ENCODE measurements around the gene SAG. TPM values are rescaled to one million over a fixed set of nuclear protein-coding genes. Genes with fewer than 3 reads are reported as not detected.

SAG gene
- total RNA-seq, 4 donors from 2014 or later: not detected

DNA sequence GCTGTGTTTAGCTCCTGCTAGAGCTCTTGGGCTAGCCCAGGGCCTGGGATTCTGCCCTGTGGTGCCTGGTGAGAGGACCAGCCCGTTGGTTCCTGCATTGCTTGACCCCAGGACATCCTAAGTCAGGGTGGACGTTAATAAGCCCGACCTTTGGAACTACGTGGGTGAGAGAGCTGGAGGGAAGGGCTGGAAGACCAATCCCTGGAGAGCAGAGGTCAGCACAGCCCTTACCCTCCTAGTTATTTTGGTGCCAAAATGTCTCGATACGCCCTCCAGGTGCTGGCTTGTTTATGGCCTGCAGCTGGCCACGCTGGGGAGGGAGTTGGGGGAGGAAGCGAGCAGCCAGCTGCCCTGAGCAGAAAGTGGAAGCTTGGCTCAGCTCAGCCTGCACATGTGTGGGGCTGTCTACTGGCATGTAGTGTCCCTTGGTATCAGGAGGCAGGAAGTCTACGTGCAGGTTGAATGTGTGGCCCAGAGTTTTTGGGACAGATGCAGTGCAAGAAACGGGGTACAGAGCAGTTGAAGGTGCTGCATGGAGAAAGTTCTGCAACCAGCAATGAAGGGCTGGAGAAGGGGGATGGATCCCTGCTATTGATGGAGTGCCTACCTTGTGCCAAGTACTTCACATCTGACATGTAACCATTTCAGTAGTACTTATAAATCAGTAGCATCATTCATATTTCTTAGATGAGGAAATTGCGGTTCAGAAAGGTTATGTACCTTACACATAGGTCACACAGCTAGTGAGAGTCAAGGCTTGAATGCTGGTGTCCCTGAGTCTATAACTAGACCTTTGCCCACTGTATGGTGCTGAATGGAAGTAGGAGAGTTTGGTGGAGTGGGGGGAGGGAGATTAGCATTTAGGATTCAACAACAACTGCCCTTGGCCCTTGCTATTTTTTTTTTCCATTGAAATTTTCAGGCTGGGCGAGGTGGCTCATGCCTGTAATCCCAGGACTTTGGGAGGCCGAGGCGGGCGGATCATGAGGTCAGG is 41.7 kb downstream of the SAG start:
- in situ Hi-C loops (cut with MboI; ENCODE audit: low pct_ligation_motif_present in 1 of 4, low pct_unique_long_range_greater_than_20kb in 1 of 4, low sequenced_read_pairs in 3 of 4): no loop called here
- Histone ChIP-seq H3K27ac (peak overlapping the region; percentile 56 to 78 (median 70)), H3K27me3 (no peaks in the 10 kb centered on the region), H3K4me3 (no peak overlapping the region), H3K36me3 (no peaks in the 10 kb centered on the region), H3K4me1 (peaks cover 7 to 47% (median 43%) of the 10 kb centered on the region in 4 donors), H3K9me3 (no peaks in the 10 kb centered on the region)
- 39 to 77% methylated on average over 4 to 15 of the region's 15 CpGs for WGBS, 2 donors (ENCODE audit: low coverage in 1 of 2)
- DNase-seq: peak; percentile 82
- intact Hi-C loops (cut with DNase I; ENCODE audit: low total_unique reads): no loop called here
- TF ChIP-seq, protein P1, sequence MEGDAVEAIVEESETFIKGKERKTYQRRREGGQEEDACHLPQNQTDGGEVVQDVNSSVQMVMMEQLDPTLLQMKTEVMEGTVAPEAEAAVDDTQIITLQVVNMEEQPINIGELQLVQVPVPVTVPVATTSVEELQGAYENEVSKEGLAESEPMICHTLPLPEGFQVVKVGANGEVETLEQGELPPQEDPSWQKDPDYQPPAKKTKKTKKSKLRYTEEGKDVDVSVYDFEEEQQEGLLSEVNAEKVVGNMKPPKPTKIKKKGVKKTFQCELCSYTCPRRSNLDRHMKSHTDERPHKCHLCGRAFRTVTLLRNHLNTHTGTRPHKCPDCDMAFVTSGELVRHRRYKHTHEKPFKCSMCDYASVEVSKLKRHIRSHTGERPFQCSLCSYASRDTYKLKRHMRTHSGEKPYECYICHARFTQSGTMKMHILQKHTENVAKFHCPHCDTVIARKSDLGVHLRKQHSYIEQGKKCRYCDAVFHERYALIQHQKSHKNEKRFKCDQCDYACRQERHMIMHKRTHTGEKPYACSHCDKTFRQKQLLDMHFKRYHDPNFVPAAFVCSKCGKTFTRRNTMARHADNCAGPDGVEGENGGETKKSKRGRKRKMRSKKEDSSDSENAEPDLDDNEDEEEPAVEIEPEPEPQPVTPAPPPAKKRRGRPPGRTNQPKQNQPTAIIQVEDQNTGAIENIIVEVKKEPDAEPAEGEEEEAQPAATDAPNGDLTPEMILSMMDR (IDR thresholded peaks at IDR 0.05): no peak
- TF ChIP-seq EP300 (IDR thresholded peaks at IDR 0.05; ENCODE audit: low read depth) (no peak), POLR2A (IDR thresholded peaks at IDR 0.05) (no peak), POLR2AphosphoS5 (IDR thresholded peaks at IDR 0.05) (peak; percentile 46 to 87 (median 82))

DNA sequence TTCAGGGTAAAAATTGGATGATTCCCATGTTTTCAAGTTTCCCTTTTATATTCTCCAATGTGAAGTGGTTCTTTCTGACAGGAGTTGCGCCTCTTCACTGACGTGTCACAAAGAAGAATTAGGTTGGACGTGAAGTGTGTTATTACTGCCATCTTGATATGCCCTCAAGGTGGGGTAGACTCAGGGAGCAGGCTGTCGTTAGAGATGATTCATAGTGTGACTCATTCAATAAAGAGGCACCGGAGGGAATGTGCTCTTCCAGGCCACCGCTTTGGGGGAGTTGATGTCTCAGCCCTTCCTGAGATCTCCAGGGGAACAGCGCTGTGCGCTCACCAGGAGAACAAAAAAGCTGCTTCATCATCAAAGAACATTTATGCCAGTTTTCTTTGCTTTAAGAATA is 43.1 kb downstream of the SAG start:
- H3K9me3 ChIP-seq: no peaks in the 10 kb centered on the region
- no peaks in the 10 kb centered on the region for H3K36me3 ChIP-seq
- WGBS, 2 donors (ENCODE audit: low coverage in 1 of 2): 44 to 55% methylated on average over 5 to 8 of the region's 8 CpGs
- DNase-seq: peak; percentile 27
- TF ChIP-seq, protein P1 (IDR thresholded peaks at IDR 0.05): peak in 2 of 5 experiments; percentile 26 to 46
- peak in 2 of 3 donors; percentile 50 to 56 for TF ChIP-seq POLR2AphosphoS5 (IDR thresholded peaks at IDR 0.05)
- no peak for TF ChIP-seq POLR2A (IDR thresholded peaks at IDR 0.05)
- TF ChIP-seq EP300 (IDR thresholded peaks at IDR 0.05; ENCODE audit: low read depth): no peak
- H3K4me3 ChIP-seq: no peak overlapping the region
- in situ Hi-C loops (cut with MboI; ENCODE audit: low pct_ligation_motif_present in 1 of 4, low pct_unique_long_range_greater_than_20kb in 1 of 4, low sequenced_read_pairs in 3 of 4): no loop called here
- H3K27me3 ChIP-seq: no peaks in the 10 kb centered on the region
- intact Hi-C loops (cut with DNase I; ENCODE audit: low total_unique reads): loop anchor here (5.0 kb wide), 1 partner anchor 92 kb away; no protein-coding TSS in a partner anchor
- H3K27ac ChIP-seq: peak overlapping the region; percentile 56 to 78 (median 70)
- H3K4me1 ChIP-seq: peaks cover 7 to 53% (median 48%) of the 10 kb centered on the region in 4 donors

DNA sequence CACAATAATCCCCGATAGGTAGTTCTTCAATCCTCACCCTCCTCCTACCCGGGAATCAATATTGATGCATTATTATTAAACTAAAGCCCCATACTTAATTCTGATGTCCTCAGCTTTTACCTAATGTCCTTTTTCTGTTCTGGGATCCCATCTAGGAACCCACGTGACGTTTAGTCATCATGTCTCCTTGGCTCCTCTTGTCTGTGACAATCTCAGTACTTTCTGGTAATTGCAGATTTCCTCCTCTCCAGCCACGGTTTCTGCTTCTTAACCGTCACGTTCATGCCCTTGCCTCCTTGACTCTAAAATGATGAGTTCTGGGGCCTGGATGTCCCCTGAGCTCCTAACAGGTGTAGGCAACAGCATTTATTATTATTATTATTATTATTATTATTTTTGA is 43.8 kb downstream of the SAG start:
- H3K27ac ChIP-seq: peak overlapping the region in 1 of 4 donors; percentile 31
- DNase-seq: peak; percentile 2
- 81 to 84% methylated on average over 7 of the region's 7 CpGs for WGBS, 2 donors (ENCODE audit: low coverage in 1 of 2)
- TF ChIP-seq POLR2A (IDR thresholded peaks at IDR 0.05) (no peak), EP300 (IDR thresholded peaks at IDR 0.05; ENCODE audit: low read depth) (no peak), POLR2AphosphoS5 (IDR thresholded peaks at IDR 0.05) (no peak)
- TF ChIP-seq, protein P1 (IDR thresholded peaks at IDR 0.05): no peak
- H3K36me3 ChIP-seq: no peaks in the 10 kb centered on the region
- H3K9me3 ChIP-seq: no peaks in the 10 kb centered on the region
- in situ Hi-C loops (cut with MboI; ENCODE audit: low pct_ligation_motif_present in 1 of 4, low pct_unique_long_range_greater_than_20kb in 1 of 4, low sequenced_read_pairs in 3 of 4): no loop called here
- H3K4me3 ChIP-seq: no peak overlapping the region
- intact Hi-C loops (cut with DNase I; ENCODE audit: low total_unique reads): loop anchor here (5.0 kb wide), 1 partner anchor 91 kb away; no protein-coding TSS in a partner anchor
- H3K27me3 ChIP-seq: no peaks in the 10 kb centered on the region
- H3K4me1 ChIP-seq: peaks cover 7 to 60% (median 52%) of the 10 kb centered on the region in 4 donors

DNA sequence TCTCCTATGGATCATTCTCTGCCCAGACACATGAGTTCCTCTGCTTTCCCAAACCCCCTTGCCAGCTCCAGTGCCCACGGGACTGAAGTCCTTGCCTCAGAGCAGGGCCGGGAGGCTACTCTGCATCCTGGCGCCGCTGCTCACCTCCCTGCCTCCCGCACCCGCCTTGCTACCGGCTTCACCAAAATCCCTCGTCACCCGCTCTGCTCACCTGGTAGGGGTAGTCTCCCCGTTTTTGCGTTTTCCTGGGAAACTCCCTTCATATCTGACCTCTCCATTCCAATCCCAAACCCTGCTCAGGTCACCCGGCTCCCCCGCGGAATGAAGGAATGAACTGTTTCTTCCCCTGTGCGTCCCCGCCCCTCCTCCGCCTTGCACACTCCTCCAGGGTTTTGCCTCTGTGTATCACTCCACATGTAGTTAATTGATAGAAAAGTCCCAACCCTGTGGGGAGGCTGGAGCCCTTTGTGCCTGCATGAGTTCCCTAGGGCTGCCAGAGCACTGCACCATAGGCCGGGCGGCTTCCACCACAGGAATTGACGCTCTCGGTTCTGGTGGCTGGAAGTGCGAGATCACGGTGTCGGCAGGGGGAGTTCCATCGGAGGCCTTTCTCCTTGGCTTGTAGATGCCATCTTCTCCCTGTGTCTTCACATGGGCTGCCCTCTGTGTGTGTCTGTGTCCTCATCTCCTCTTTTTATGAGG is 44.7 kb downstream of the SAG start:
- WGBS, 2 donors (ENCODE audit: low coverage in 1 of 2): 97% methylated on average over 25 of the region's 25 CpGs; no CpG with 5 or more reads in 1 of the 2 donors
- intact Hi-C loops (cut with DNase I; ENCODE audit: low total_unique reads): loop anchor here (5.0 kb wide), 1 partner anchor 90 kb away; no protein-coding TSS in a partner anchor
- Histone ChIP-seq H3K4me1 (peaks cover 7 to 69% (median 59%) of the 10 kb centered on the region in 4 donors), H3K36me3 (no peaks in the 10 kb centered on the region), H3K9me3 (no peaks in the 10 kb centered on the region), H3K27me3 (no peaks in the 10 kb centered on the region), H3K27ac (no peak overlapping the region), H3K4me3 (no peak overlapping the region)
- DNase-seq: peak; percentile 7
- in situ Hi-C loops (cut with MboI; ENCODE audit: low pct_ligation_motif_present in 1 of 4, low pct_unique_long_range_greater_than_20kb in 1 of 4, low sequenced_read_pairs in 3 of 4): no loop called here
- TF ChIP-seq POLR2AphosphoS5 (IDR thresholded peaks at IDR 0.05) (no peak), EP300 (IDR thresholded peaks at IDR 0.05; ENCODE audit: low read depth) (no peak), POLR2A (IDR thresholded peaks at IDR 0.05) (no peak)
- TF ChIP-seq, protein P1 (IDR thresholded peaks at IDR 0.05): no peak

Measured in transverse colon (tissue), 4 donors.